CD4-positive, alpha-beta T cell (primary cell): ENCODE measurements around the gene DDX4. TPM values are rescaled to one million over a fixed set of nuclear protein-coding genes. Genes with fewer than 3 reads are reported as not detected.
"Not testable (repeated sequence)": the region's sequence is repeated elsewhere in the genome, so short reads cannot be mapped to it uniquely, and the experiment has no call there.

Experiments used
- ATAC-seq: fragments of 200-7000 bp; cut with Tn5 transposase; one replicate; pipeline ENCODE4 v1.10.0; 2022; ENCODE audit warnings: mild to moderate bottlenecking; ENCODE audit not compliant: poor library complexity
- CTCF ChIA-PET: fragments of 350-600 bp; sonication (Branson Sonifier 250); formaldehyde crosslinking; loops from one replicate; lab custom pipeline; 2021; ENCODE audit warnings: antibody characterized with exemption, inconsistent platforms; lab: Charles Lee
- POLR2A ChIA-PET: fragments of 350-600 bp; sonication (Branson Sonifier 250); formaldehyde crosslinking; loops from one replicate; lab custom pipeline; 2021; ENCODE audit warnings: antibody characterized with exemption, inconsistent platforms; lab: Charles Lee
- DNase-seq, 14 experiments: peaks; one replicate each; pipeline ENCODE4 v3.0.0-alpha.2; 2013 to 2020; ENCODE audit warnings: mixed read lengths in 2 of 14
- H3K27ac ChIP-seq, 2 donors: one replicate each; pipeline versions ENCODE4 v1.5.1 to v1.7.0; 2013; ENCODE audit warnings: low read length in 2 of 2, low read depth in 1 of 2, mild to moderate bottlenecking in 1 of 2
- H3K27me3 ChIP-seq, 2 experiments: 1 replicate in 1 of 2; 2 replicates in 1 of 2; pipeline versions ENCODE4 v1.6.1 to v1.7.0; 2013; ENCODE audit warnings: low read length in 2 of 2, control low read depth in 1 of 2, mild to moderate bottlenecking in 1 of 2, moderate library complexity in 1 of 2; ENCODE audit not compliant: insufficient read depth in 2 of 2, control insufficient read depth in 1 of 2
- H3K36me3 ChIP-seq: one replicate; pipeline ENCODE4 v1.6.1; 2013; ENCODE audit warnings: low read length, control low read depth; ENCODE audit not compliant: insufficient read depth
- H3K4me1 ChIP-seq: one replicate; pipeline ENCODE4 v1.6.1; 2013; ENCODE audit warnings: low read length, control low read depth; ENCODE audit not compliant: insufficient read depth
- H3K4me3 ChIP-seq: one replicate; pipeline ENCODE4 v1.5.1; 2013; ENCODE audit warnings: mild to moderate bottlenecking, low read length, moderate library complexity
- H3K9me3 ChIP-seq, 2 experiments: 1 replicate in 1 of 2; 2 replicates in 1 of 2; pipeline versions ENCODE4 v1.6.1 to v1.7.0; 2013; ENCODE audit warnings: low read length in 2 of 2, mild to moderate bottlenecking in 2 of 2, control low read depth in 1 of 2, moderate library complexity in 1 of 2; ENCODE audit not compliant: control insufficient read depth in 1 of 2, insufficient read depth in 1 of 2
- H3K27ac Mint-ChIP-seq: one replicate; pipeline ENCODE4 v1.8.0; 2020; ENCODE audit warnings: mixed read lengths
- H3K27me3 Mint-ChIP-seq: one replicate; pipeline ENCODE4 v1.8.0; 2021; ENCODE audit warnings: mixed read lengths
- H3K36me3 Mint-ChIP-seq: one replicate; pipeline ENCODE4 v1.8.0; 2021; ENCODE audit warnings: low read depth, mixed read lengths
- H3K4me1 Mint-ChIP-seq: one replicate; pipeline ENCODE4 v1.8.0; 2021; ENCODE audit warnings: low read depth, mixed read lengths
- H3K4me3 Mint-ChIP-seq: one replicate; pipeline ENCODE4 v1.8.0; 2020; ENCODE audit warnings: mild to moderate bottlenecking, mixed read lengths
- H3K9me3 Mint-ChIP-seq: one replicate; pipeline ENCODE4 v1.8.0; 2020; ENCODE audit warnings: mixed read lengths
- intact Hi-C, 2 experiments: fragments of 100-400 bp; cut with DNase I in 1 of 2; cut with micrococcal nuclease in 1 of 2; formaldehyde crosslinking; loops; one replicate each; pipeline versions ENCODE4 v1.15.1 to v1.9.0; 2023 to 2025; cut with DNase I, micrococcal nuclease
- total RNA-seq, 174 experiments: library from RNA in 2 of 174; stranded (reverse) in 2 of 174; gene quantifications; one replicate each; pipeline ENCODE4 v1.2.3 and lab custom pipeline; 2021 to 2026
- TF ChIP-seq, protein P1 (sequence below): fragments of 200-600 bp; IDR thresholded peaks from one replicate; pipeline ENCODE4 v1.8.0; 2022; ENCODE audit warnings: antibody characterized with exemption, mild to moderate bottlenecking

The DDX4 gene
- total RNA-seq, 2 experiments from 2014 or later: not detected

DNA sequence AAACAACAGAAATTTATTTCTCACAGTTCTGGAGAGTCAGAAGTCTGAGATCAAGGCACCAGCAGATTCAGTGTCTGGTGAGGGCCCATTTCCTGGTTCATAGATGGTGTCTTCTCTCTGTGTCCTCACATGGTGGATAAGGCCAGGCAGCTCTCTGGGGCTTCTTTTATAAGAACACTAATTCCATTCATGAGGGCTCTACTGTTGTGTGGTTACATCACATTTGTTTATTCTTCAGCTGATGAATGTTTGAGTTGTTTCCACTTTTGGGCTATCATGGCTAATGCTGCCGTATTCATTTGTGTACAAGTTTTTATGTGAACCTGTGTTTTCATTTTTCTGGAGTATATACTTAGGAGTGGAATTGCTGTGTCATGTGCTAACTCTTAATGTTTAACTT is 35.2 kb downstream of the DDX4 start:
- Histone ChIP-seq H3K4me1 (no peaks in the 10 kb centered on the region), H3K27ac (no peak overlapping the region), H3K4me3 (no peak overlapping the region), H3K36me3 (no peaks in the 10 kb centered on the region), H3K9me3 (no peaks in the 10 kb centered on the region), H3K27me3 (no peaks in the 10 kb centered on the region)
- DNase-seq (no peak), ATAC-seq (no peak)
- TF ChIP-seq, protein P1, sequence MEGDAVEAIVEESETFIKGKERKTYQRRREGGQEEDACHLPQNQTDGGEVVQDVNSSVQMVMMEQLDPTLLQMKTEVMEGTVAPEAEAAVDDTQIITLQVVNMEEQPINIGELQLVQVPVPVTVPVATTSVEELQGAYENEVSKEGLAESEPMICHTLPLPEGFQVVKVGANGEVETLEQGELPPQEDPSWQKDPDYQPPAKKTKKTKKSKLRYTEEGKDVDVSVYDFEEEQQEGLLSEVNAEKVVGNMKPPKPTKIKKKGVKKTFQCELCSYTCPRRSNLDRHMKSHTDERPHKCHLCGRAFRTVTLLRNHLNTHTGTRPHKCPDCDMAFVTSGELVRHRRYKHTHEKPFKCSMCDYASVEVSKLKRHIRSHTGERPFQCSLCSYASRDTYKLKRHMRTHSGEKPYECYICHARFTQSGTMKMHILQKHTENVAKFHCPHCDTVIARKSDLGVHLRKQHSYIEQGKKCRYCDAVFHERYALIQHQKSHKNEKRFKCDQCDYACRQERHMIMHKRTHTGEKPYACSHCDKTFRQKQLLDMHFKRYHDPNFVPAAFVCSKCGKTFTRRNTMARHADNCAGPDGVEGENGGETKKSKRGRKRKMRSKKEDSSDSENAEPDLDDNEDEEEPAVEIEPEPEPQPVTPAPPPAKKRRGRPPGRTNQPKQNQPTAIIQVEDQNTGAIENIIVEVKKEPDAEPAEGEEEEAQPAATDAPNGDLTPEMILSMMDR: no peak
- Mint-ChIP-seq H3K4me3 (no peak overlapping the region), H3K36me3 (no peaks in the 10 kb centered on the region), H3K4me1 (no peaks in the 10 kb centered on the region), H3K27ac (no peak overlapping the region), H3K27me3 (no peaks in the 10 kb centered on the region), H3K9me3 (no peaks in the 10 kb centered on the region)
- CTCF ChIA-PET: no interaction called here
- POLR2A ChIA-PET: interaction anchor here (0.5 kb wide), 1 partner anchor 168 kb away, joined by 3 read pairs; no protein-coding TSS in a partner anchor
- intact Hi-C loops: no loop called here

- no peaks in the 10 kb centered on the region for H3K36me3 ChIP-seq
- TF ChIP-seq, protein P1: no peak
- ChIA-PET CTCF (no interaction called here), POLR2A (no interaction called here)
- Mint-ChIP-seq H3K9me3 (no peaks in the 10 kb centered on the region), H3K36me3 (no peaks in the 10 kb centered on the region), H3K27ac (no peak overlapping the region), H3K27me3 (no peaks in the 10 kb centered on the region), H3K4me1 (no peaks in the 10 kb centered on the region), H3K4me3 (no peak overlapping the region)
- no peaks in the 10 kb centered on the region for H3K9me3 ChIP-seq
- H3K27me3 ChIP-seq: no peaks in the 10 kb centered on the region
- ATAC-seq: no peak
- intact Hi-C loops: no loop called here
- DNase-seq: no peak
- no peak overlapping the region for H3K4me3 ChIP-seq
- H3K27ac ChIP-seq: no peak overlapping the region
- H3K4me1 ChIP-seq: no peaks in the 10 kb centered on the region
Measured at GRCh38 chr5:55777332-55777731, 39.5 kb downstream of the DDX4 start.

GRCh38 chr5:55800924-55801323 is 63.1 kb downstream of the DDX4 start:
- Mint-ChIP-seq H3K36me3 (no peaks in the 10 kb centered on the region), H3K27me3 (no peaks in the 10 kb centered on the region), H3K27ac (no peak overlapping the region), H3K4me1 (no peaks in the 10 kb centered on the region), H3K4me3 (no peak overlapping the region), H3K9me3 (no peaks in the 10 kb centered on the region)
- Histone ChIP-seq H3K27ac (no peak overlapping the region), H3K9me3 (no peaks in the 10 kb centered on the region), H3K4me3 (no peak overlapping the region), H3K36me3 (no peaks in the 10 kb centered on the region), H3K27me3 (no peaks in the 10 kb centered on the region), H3K4me1 (no peaks in the 10 kb centered on the region)
- ATAC-seq: no peak
- POLR2A ChIA-PET: no interaction called here
- peak in 3 of 14 experiments; percentile 14 to 44 (median 28) for DNase-seq
- intact Hi-C loops: no loop called here
- TF ChIP-seq, protein P1: no peak
- CTCF ChIA-PET: no interaction called here

DNA sequence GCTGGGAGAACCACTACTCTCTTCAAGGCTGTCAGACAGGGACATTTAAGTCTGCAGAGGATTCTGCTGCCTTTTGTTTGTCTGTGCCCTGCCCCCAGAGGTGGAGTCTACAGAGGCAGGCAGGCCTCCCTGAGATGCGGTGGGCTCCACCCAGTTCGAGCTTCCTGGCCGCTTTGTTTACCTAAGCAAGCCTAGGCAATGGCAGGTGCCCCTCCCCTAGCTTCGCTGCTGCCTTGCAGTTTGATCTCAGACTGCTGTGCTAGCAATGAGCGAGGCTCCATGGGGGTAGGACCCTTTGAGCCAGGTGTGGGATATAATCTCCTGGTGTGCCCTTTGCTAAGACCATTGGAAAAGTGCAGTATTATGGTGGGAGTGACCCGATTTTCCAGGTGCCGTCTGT is 71.0 kb downstream of the DDX4 start:
- H3K4me3 Mint-ChIP-seq: not testable (repeated sequence)

GRCh38 chr5:55815939-55816338 is 78.1 kb downstream of the DDX4 start:
- H3K9me3 ChIP-seq, H3K36me3 ChIP-seq, ATAC-seq, H3K36me3 Mint-ChIP-seq, POLR2A ChIA-PET, H3K27me3 ChIP-seq, H3K9me3 Mint-ChIP-seq, H3K27ac ChIP-seq, H3K4me1 ChIP-seq, H3K27ac Mint-ChIP-seq, H3K4me1 Mint-ChIP-seq, intact Hi-C loops, H3K4me3 ChIP-seq, H3K4me3 Mint-ChIP-seq, DNase-seq: not testable (repeated sequence)
- CTCF ChIA-PET: interaction anchor here (1.0 kb wide), 1 partner anchor 15 kb away, joined by 3 read pairs; no protein-coding TSS in a partner anchor
- H3K27me3 Mint-ChIP-seq: peaks cover 15% of the 10 kb centered on the region

More for the DNA sequence above, 71.0 kb downstream of the DDX4 start:
- H3K36me3 Mint-ChIP-seq, CTCF ChIA-PET, H3K4me1 Mint-ChIP-seq, H3K27ac ChIP-seq, H3K4me1 ChIP-seq, H3K27me3 ChIP-seq, intact Hi-C loops, POLR2A ChIA-PET, H3K36me3 ChIP-seq, H3K9me3 Mint-ChIP-seq, H3K4me3 ChIP-seq, ATAC-seq, H3K27ac Mint-ChIP-seq, H3K9me3 ChIP-seq: not testable (repeated sequence)
- H3K27me3 Mint-ChIP-seq: peaks cover 14% of the 10 kb centered on the region
- DNase-seq: peak in 3 of 14 experiments; percentile 14 to 47 (median 19)
